HG02588 (cell line): ENCODE measurements around the gene FAM3B.

Source experiments
- ATAC-seq: cut with Tn5 transposase; IDR thresholded peaks from one replicate; pipeline ENCODE4 v1.9.1; 2021; ENCODE audit warnings: mild to moderate bottlenecking, moderate library complexity; ENCODE audit not compliant: unreplicated experiment

Gene FAM3B

GRCh38 chr21:41390043-41390639, 73.5 kb downstream of the FAM3B start:
- ATAC-seq = no peak

GRCh38 chr21:41393876-41394465, 77.4 kb downstream of the FAM3B start:
- ATAC-seq = no peak

GRCh38 chr21:41396558-41397075, 80.0 kb downstream of the FAM3B start:
- no peak for ATAC-seq

GRCh38 chr21:41397471-41397891, 80.9 kb downstream of the FAM3B start:
- no peak for ATAC-seq

- no peak for ATAC-seq
These were observed 81.7 kb downstream of the FAM3B start for GRCh38 chr21:41398251-41398650.

- no peak for ATAC-seq
These were observed 82.2 kb downstream of the FAM3B start for GRCh38 chr21:41398831-41399230.

GRCh38 chr21:41399246-41399800, 82.7 kb downstream of the FAM3B start:
- no peak for ATAC-seq

- no peak for ATAC-seq
These were observed 85.6 kb downstream of the FAM3B start for GRCh38 chr21:41402231-41402630.

GRCh38 chr21:41402796-41403195, 86.2 kb downstream of the FAM3B start:
- no peak for ATAC-seq

- no peak for ATAC-seq
These were observed 86.7 kb downstream of the FAM3B start for GRCh38 chr21:41403331-41403730.

GRCh38 chr21:41403966-41404365, 87.4 kb downstream of the FAM3B start:
- no peak for ATAC-seq

GRCh38 chr21:41405321-41405720, 88.7 kb downstream of the FAM3B start:
- ATAC-seq = no peak

GRCh38 chr21:41406340-41406739, 89.7 kb downstream of the FAM3B start:
- ATAC-seq = no peak
